ENCODE data around the gene ZCCHC13. TPM values are rescaled to one million over a fixed set of nuclear protein-coding genes. Genes with fewer than 3 reads are reported as not detected.
A peak's percentile ranks its signal among the peaks of the same experiment; 100 is the strongest.
"Not testable (repeated sequence)": the region's sequence is repeated elsewhere in the genome, so short reads cannot be mapped to it uniquely, and the experiment has no call there.

ZCCHC13 gene
- total RNA-seq, 1 experiment from 2014 or later, result not detected

DNA sequence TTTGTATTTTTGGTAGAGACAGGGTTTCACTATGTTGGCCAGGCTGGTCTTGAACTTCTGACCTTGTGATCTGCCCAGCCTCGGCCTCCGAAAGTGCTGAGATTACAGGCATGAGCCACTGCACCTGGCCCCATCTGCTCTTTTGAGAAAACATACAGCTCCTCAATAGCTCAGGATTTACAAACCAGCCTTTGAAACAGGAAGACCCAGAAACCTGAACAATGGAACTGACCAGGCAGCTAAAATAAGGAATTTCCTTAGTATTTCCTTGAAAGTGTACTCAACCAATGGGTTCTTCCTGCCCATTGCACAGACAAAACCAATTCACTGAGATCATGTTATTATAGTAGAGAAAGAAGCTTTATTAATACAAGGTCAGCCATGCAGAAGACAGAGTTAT, 15.3 kb downstream of the ZCCHC13 start:
- DNase-seq (ENCODE audit: extremely low read depth, low read depth), result not testable (repeated sequence)

DNA sequence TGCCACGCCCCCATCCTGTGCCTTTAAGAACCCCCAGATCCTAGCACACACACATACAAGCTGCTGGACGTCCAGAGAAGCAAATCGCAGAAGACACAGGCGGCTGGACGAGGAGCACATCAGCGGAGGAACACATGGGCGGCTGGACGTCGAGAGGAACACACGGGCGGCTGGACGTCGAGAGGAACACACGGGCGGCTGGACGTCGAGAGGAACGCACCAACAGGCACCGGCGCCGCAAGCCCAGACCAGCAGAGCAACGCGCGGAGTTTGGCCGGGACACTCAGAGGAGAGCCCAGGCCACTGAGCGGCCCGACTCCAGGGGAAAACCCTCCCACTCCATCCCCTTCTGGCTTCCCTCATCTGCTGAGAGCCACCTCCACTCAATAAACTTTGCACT, 17.2 kb downstream of the ZCCHC13 start:
- DNase-seq (ENCODE audit: extremely low read depth, low read depth), result no peak

DNA sequence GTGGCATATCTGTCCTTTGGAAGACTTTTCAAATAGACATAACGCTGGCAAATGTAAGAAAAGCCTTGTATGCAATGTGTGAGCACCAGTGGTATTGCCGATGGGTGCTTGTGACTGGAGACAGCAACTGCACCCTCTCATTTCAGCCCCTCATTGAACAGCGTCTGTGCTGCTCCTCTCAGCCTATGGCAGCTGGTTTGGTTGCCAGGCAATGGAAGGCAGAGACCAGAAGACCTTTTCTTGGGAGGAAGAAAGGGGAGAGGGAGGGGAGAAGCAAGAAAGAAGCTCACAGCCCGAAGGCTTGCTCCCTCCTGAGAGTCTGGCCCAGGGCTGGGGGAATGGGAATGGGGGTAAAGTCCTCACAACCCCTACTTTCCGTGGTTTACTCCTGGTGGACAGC, 20.2 kb downstream of the ZCCHC13 start:
- no peak for DNase-seq (ENCODE audit: extremely low read depth, low read depth)

DNA sequence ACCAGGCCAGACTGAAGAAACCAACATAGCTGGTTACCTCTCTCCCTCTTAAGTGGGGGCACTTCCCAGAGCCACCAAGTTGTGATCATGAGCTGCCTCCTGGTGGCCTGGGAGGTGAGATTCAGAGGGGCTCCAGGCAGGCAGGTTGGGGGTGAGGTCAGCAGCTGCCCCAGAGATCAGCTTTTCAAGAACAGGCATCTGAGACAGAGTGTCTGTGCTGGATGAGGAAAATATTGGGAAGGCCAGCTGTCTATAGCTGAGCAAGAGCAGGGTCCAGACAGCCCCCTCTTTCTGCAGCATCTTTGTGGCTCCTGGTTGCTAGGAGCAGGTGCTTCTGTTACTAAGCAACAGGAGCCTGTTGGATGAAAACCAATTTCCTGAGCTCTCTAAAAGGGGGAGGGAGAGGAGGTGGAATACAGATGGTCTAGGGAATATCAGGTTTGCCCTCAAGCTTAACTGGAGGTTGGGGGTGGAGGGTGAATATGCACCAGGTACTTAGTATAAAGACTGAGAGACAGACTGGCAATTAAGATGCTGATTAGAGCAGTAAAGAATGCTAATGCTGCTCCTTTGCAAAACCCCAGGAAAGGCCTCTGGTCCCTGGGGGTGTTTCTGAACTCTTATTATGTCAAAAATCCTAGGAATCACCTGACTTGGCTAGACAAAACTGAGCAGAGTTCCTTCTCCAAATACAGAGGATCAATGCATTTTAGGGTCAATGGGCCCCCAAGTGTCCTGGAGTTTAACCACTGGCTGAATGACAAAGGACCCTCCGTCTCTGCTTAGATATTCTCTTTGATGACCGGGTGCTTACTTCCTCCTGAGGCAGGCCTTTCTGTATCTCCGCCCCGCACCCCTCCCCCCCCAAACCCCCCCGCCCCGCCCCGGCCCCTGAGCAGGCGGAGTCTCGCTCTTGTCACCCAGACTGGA, 21.4 kb downstream of the ZCCHC13 start:
- DNase-seq (ENCODE audit: extremely low read depth, low read depth), result no peak

DNA sequence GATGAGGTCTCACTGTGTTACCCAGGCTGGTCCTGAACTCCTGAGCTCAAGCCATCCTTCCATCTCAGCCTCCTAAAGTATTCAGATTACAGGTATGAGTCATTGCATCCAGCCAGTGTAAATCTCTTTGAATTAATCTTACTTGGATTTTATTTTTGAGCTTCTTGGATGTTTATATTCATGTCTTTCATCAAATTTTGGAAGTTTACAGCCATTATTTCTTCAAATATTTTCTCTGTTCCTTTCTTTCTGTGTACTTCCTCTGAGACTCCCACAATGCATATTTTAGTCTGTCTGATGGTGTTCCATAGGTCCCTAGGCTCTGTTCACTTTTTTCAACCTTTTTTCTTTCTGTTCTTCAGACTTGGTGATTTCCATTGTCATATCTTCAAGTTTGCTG, 34.9 kb downstream of the ZCCHC13 start:
- DNase-seq (ENCODE audit: extremely low read depth, low read depth), result no peak

DNA sequence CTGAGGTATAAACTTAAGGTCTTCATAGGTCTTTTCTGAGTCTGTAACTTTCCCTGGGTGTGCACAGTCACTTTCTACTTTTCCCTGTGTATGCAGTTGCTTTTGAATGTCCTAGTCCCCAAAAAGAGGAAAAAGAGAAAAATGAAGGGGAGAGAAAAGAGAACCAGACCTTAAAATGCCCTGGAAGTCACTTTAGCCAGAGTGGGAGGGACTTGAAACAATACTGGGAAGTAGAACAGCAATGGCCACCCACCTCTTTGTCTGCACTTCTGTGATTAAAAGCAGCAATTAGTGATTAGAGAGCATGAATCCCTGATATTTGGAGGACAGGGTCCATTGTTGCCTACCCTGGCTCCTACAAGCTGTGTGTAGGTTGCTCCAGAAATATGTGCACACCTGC, 36.1 kb downstream of the ZCCHC13 start:
- DNase-seq (ENCODE audit: extremely low read depth, low read depth), result no peak

DNA sequence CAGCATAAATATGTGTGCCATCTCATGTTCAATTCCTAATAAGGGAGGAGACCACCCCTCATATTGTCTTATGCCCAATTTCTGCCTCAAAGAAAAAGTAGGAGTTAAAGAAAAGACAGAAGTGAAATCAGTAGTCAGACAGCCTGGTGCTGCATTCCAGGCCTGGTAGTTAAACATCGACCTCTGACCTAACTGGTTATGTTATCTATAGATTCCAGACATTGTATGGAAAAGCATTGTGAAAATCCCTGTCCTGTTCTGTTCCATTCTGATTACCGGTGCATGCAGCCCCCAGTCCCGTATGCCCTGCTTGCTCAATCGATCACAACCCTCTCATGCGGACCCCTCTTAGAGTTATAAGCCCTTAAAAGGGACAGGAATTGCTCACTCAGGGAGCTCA, 38.2 kb downstream of the ZCCHC13 start:
- not testable (repeated sequence) for DNase-seq (ENCODE audit: extremely low read depth, low read depth)

DNA sequence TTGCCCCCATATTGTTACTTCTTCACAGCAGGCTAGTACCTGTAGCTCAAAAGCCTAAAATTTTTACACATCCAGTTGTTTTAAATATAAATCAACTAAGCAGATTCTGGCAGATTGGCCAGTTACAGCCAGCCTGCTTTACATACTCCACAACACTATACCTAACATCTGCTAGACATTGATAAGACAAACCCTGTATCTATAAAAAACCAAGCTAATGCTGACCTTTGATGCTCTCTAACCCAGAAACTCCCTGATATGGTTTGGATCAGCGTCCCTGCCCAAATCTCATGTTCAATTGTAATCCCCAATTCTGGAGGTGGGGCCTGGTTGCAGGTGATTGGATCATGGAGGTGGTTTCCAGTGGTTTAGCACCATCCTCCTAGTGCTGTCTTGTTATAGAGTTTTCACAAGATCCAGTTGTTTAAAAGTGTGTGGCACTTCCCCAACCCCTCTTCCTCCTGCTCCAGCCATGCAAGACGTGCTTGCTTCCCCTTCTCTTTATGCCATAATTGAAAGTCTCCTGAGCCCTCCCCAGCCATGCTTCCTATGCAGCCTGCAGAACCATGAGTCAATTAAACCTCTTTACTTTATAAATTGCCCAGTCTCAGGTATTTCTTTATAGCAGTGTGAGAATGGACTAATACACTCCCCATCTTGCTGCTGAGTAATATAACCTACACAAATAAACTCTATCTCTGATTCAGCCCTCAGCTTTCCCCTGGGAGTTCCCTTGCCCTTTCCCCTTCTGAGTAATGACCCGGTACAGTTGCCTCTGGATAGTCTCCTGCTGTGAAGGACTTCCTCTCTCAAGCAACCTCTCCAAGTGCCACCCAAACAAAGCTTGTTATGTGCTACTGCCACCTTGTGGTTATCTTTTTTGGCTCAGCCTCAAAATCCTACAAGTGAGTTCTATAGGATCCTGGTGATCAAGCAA, 39.6 kb downstream of the ZCCHC13 start:
- peak; percentile 98 for DNase-seq (ENCODE audit: extremely low read depth, low read depth)

DNA sequence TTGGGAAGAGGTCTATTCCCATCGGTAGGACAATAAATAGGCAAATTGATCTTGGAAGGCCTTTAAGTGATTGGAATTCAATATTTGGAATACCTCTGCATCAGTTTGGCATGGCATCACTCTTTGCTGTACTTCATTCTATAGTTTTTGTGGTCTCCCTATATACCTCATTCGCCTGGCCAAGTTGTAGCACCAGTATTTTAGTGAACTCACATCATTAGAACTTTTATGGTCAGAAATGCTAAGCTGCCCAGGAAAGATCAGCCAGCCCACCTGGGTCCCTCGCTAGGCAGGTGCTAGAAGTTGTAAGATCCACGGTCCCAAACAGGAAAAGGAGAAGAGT, 40.3 kb downstream of the ZCCHC13 start:
- DNase-seq (ENCODE audit: extremely low read depth, low read depth), result no peak

DNA sequence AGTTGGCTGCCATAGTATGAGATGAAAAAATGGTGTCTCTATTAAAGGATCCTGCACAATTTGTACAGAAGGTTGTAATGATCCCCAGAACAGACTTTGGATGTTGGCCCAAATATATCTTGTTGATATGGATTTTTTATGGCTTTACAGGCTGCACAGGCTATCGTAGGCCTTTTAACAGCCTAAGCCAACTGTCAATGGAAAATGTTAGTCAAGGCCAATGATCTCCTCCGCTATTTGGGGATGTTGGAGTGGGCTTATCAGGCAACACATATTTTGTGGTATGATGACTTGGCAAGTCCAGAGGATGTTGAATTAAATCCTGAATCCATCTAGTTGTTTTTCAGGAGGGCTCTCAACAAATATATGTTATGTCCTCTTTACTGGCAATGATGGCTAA, 42.1 kb downstream of the ZCCHC13 start:
- DNase-seq (ENCODE audit: extremely low read depth, low read depth), result no peak

DNA sequence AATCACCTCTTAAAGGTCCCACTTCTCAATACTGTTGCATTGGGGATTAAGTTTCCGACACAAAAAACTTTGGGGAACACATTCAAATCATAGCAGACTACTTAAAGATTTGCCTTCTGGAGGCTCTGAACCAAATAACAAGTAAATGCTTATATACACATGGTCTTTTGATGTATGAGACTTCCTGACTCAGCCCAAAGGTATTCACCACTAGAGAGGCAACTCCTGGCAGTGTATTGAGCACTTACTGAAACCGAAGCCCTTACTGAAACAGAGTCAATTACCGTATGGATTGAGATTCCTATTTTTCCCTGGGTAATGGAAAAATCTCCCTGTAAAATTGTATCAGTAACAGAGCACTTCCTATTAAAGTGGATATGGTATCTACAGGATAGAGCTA, 45.4 kb downstream of the ZCCHC13 start:
- no peak for DNase-seq (ENCODE audit: extremely low read depth, low read depth)

DNA sequence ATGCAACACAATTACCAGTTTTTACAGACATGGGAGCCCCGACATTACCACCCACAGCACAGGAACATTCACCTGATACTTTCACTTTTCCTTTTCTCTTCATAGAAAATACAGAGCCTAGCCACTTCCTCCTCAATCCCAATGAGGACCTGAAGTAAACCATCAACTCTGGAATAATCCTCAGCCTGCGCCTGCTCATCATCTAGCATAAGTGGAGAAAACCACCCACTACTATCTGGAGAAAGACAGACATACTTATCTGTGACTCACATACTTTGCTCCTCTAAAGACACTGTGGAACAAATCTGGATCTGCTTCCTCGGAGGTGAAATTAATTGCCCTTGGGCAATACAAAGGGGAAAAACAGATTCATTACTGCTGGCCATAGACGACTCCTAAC, 47.8 kb downstream of the ZCCHC13 start:
- DNase-seq (ENCODE audit: extremely low read depth, low read depth), result no peak

DNA sequence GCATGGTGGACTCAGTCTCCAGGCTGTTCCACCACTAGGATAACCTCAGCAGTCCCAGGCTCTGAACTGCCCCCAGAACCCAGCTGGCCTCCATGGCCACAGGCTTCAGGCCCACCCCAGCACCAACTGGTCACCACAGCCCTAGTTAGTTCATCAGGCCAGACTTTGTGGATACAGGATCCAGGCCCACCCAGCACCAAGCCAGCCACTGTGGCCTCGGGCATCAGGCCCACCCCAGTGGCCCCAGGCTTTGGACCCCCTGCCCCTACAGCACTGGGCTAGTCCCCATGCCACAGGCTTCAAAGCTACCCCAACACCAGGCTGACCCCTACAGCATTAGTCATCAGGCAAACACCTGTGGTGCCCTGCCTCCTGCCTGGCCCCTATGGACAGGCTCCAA, 50.0 kb downstream of the ZCCHC13 start:
- no peak for DNase-seq (ENCODE audit: extremely low read depth, low read depth)

Small RNAs within 50 kb of the gene (small RNA-seq; reads per million reads assigned to genes)
- 0 reads per million in 2 experiments for gene AC004386.2
- gene MIR374A, result 3.6 to 152 reads per million in 2 experiments
- gene MIR545, result 0.06 to 0.35 reads per million in 2 experiments
- gene RF02119, result 0 reads per million in 2 experiments
- 0 reads per million in 2 experiments for gene RF02120
- 0 reads per million in 2 experiments for gene RF02121
- 0 reads per million in 2 experiments for gene RF02122
- 0 reads per million in 2 experiments for gene RF02123

Other genes starting within 250 kb of the ZCCHC13 start
- 0.82 and 1.2 TPM in 2 replicates for gene SLC16A2, start 117.3 kb downstream of the ZCCHC13 start, total RNA-seq (2014; rRNA removed; shearing (Covaris generic))

Data from NCI-H460 (cell line).